Colon (tissue), 2 donors: ENCODE results near the gene OSBPL10.

Experiments used
- FAIRE-seq: peaks from 2 replicates; lab custom pipeline; 2012; peaks lifted over from hg19 to GRCh38; lab: Jason Lieb, UNC
- donor health status: control.
- donor health status: control.

OSBPL10 gene

DNA sequence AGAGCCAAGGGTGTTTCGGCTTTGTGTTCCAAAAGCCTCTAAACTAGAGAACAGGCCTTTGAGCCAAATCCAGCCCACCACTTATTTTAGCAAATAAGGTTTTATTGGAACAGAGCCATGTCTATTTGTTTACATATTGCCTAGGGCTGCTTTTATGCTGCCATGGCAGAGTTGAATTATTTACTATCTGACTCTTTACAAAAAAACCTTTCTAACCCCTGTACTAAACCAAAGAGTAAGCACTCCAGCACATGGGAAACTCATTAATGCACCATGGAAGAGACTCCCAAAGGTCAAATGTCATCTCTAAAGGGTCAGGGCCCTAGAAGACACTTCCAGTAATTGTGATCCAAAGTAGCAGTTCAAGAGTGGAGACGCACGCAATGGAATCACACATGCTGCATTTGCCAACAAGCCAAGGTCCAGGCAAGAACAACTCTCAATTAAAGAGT lies 22.3 kb downstream of the OSBPL10 start:
- FAIRE-seq: no peak

DNA sequence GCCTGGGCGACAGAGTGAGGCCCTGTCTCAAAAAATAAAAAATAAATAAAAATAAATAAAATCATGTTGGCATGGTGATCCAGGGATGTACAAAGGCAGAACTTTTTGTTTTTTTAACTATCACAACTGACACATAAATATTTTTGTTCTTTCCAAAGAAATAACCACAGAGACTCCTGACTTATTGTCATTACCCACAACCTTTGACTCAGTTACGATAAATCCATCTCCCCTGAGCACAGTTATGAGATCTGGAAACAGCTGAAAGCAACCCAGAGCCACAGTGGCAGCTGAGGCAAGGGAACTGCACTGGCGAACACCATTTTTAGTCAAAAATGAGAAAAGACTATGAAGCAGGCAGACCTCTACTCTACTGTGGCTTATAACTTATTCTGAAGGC lies 24.0 kb downstream of the OSBPL10 start:
- no peak for FAIRE-seq

DNA sequence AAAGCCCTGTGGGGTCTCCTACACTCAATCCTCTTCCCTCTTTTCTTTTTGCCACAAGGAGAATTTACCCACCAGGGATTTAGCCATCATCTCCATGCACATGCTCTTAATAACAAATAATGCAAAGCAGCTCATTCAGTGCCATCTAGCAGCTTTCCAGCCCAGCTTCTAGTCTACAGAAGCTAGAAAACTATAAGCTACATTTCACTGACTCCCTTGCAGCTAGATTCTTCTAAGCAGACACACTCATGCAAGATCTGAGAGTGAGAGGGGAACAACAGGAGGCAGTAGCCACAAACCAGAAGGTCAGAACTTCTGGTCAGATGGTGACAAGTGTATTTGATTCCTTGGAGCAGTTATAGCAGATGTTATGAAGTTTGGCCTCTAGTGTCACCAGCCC lies 25.5 kb downstream of the OSBPL10 start:
- no peak for FAIRE-seq

DNA sequence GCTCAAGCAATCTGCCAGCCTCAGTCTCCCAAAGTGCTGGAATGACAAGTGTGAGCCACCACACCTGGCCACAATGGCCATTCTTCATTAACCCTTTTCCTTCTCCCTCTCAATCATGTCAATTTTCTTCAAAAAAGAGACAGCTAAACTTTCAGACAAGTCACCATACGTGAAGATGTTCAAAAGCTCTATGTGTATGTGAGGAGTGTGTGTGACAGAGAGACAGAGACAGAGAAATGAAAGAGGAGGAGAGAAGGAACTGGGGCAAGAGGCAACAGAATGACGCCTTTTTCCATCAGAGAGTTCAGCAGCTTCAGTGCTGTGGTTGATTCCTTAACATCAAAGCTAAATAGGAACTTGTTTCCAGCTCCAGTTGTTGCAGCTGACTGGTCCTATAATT lies 27.4 kb downstream of the OSBPL10 start:
- no peak for FAIRE-seq

DNA sequence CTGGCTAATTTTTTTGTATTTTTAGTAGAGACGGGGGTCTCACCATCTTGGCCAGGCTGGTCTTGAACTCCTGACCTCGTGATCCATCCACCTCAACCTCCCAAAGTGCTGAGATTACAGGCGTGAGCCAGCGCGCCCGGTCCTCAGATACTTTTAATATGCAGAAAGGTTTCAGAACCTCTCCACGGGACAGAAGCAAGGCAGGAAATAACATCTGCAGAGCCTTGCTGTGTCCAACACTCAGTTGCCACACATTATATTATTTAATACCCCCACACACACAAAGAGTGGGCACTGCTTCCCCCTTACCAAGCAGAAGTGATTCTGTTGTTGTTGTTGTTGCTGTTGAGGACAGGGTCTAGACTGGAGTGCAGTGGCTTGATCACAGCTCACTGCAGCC lies 28.0 kb downstream of the OSBPL10 start:
- no peak for FAIRE-seq

DNA sequence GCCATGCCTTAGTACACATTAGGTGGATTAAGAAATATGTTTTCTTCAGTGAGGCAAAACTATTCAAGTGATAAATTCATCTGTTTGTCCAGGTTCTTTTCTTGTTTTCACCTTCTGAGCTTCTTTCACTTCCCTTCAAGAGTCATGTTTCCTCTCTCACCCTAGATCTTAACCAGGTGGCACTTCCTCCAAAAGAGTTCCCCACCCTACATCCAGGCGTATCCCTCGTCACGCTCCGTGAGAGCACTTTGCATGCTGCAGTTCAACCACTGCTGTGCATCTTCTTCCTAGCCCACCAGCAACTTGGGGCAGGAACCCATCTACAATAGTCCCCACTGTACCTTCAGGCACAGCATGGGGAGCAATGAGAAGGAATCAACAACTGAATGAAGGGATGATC lies 28.9 kb downstream of the OSBPL10 start:
- FAIRE-seq: no peak

DNA sequence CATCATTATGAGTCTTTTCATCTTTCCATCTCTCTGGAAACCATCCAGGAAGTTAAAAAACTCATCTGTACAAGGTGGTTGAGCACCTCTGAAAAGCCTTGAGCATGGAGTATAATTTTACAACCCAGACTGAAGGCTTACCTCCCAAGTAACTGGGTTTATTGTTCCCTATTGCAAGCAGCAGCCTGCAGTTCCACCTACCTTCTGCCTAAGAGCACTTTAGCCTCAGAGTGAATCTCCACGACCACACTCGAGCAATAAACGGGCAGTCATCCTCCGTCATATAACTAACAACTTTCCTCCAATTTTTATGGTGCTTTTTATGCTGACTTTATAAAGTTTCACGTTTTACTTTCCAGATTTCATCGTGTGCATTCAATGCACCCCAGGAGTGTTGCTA lies 32.8 kb downstream of the OSBPL10 start:
- no peak for FAIRE-seq

DNA sequence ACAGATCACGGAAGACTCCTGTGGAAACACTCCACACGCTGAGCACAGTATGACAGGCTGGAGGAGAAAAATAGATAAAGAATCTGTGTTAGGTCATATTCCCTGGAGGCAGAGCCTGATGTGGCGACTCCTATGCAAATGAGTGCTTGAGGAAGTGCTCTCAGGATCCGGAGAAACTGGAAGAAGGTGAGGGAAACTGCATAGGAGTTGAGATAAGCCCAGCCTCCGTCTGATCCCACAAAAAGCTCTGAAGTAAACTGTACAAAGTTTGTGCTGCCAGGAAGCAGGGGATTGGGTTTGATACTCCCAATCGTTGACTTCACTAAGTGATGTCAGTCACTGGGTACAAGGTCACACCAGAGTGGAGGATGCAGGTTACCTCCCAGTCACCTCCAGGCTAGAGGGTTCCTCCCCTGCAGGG lies 33.4 kb downstream of the OSBPL10 start:
- FAIRE-seq: no peak

DNA sequence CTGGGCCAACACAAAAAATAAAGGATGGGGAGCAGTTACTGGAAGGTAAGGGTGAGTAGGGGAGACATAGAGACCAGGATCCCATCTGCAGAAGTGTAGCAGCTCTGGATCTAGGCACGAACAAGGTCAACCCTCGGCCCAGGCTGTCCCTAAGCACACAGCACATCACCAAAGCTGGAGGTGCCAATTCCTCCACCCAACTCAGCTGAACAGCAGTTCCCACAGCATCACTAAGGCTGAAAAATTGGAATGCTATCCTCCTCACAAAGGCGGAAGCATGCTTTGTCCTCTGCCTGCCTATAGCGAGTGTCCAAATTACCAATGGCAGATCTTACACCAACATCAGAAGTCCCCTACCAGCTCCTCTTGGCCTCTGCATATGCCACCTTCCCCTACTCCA lies 33.9 kb downstream of the OSBPL10 start:
- no peak for FAIRE-seq

DNA sequence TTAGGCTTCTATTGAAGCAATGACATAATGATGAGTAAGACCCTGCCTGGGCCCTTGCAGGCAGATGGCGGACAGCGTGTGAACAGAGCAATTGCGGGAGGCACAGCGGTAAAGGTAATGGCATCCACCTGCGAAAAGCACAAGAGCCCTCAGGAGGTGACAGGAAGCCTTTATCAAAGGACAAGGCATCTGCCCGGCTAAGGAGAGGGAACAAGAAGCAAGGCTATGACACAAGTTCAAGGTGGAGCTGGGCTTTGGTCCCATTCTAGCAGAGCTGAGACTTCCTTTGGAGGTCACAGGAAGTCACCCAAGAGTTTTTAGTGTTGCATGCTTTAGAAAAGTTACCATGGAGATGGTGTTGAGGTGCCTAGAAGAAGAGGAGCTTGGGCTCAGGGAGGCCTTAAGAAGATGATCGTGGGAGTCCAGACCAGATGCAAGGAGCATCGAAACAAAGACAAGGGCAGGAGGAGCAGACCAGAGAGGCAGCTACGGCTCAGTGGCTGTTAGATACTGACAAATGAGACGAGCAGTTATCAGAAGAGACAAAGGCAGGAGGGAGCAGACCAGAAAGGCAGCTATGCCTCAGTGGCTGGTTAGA lies 34.5 kb downstream of the OSBPL10 start:
- FAIRE-seq: no peak

DNA sequence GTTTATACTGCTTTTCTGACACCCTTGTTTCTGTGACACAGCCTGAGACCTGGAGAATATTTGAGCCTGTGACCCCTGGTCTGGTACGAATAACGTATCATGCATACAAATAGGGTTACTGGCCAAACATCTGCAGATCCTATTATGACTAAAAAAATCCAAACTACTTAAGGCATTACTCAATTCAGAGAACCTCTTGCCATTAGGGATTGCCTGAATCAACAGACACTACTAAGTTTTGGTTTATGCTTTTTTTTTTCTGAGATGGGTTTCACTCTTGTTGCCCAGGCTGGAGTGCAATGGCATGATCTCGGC lies 35.4 kb downstream of the OSBPL10 start:
- FAIRE-seq: no peak

DNA sequence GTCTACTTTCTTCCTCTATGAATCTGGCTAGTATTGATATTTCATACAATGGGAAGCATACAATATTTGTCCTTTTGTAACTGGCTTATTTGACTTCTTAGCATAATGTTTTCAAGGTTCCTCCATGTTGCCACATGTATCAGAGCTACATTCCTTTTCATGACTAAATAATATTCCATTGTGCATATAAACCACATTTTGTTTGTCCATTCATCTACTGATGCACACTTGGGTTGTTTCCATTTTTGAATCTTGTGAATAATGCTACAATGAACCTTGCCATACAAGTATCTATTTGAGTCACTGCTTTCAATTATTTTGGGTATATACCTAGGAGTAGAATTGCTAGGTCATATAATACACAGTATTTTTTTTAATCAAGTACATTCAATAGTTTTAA lies 38.0 kb downstream of the OSBPL10 start:
- no peak for FAIRE-seq

DNA sequence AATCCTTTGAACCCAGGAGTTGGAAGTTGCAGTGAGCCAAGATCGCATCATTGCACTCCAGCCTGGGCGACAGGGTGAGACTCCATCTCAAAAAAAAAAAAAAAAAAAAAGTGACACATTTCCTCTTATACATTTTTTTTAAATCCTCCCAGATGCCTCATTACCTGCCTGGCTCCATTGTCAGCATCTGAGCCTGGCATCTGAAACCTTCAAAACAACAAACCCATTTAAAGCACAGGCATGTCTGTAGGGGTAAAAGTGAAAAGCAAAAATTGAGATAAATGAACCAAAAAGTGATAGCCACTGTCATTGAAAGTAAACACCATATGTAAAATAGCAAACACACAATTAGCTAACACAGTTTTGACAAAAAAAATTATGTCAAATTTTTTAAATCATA lies 38.6 kb downstream of the OSBPL10 start:
- FAIRE-seq: no peak

DNA sequence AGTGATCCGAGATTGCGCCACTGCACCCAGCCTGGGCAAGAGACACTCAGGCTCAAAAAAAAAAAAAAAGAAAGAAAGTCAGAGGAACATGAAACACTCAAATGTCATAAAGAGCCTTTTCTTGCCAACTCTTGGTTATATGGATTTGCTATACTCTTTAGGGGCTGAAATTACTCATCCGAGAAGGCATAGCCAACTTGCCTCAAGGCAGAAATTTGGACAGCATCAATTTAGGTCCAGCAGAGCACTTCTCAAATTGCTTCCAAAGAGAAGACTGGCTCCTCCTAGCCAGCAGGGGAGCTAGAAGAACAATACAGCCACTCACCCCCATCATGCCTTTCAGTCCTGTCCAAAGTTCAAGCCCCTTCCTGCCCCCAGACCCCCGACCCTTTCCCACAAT lies 43.8 kb downstream of the OSBPL10 start:
- no peak for FAIRE-seq

DNA sequence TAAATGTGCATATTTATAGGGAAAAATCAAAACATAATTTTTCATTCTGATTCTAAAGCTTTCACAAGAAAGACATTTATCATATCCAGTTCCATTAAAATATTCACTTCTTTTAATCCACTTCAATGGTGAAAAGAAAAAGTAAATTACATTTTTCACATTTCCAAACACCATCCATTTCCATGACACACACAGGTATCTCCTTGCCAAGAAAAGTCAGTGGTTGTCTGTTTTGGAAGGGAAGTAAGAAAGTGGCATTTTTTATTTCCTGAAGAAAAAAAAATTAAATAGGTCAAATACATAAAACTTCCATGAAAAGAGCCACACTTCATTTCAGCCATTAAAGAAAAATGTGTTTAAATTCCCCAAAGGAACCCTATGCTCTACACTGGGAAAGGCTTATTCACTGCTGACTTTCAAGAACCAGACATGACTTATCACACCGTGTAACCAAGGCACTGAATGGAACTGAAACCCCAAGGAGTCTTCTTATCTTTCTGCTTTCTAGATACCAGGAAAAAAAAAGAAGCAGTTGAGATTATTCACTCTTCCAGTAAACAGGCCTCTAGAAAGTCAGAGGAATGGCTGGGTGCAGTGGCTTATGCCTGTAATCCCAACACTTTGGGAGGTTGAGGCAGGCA lies 44.5 kb downstream of the OSBPL10 start:
- no peak for FAIRE-seq

DNA sequence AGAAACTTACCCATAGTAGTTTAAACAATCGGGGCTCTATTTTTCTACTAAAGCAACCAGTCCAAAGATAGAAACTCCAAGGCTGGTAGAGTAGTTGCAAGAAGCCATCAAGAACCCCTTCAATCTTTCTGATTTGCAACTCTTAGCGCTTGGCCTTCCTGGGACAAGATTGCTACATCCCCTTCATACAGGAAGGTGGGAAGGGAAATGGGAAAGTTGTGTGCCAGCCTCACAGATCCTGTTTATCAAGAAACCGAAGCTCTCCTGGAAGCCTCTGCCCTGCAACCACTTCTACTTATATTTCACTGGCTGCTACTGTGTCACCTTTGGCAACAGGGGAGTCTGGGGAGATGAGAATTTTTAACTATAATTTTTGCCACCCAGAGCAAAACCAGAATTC lies 46.2 kb downstream of the OSBPL10 start:
- no peak for FAIRE-seq

DNA sequence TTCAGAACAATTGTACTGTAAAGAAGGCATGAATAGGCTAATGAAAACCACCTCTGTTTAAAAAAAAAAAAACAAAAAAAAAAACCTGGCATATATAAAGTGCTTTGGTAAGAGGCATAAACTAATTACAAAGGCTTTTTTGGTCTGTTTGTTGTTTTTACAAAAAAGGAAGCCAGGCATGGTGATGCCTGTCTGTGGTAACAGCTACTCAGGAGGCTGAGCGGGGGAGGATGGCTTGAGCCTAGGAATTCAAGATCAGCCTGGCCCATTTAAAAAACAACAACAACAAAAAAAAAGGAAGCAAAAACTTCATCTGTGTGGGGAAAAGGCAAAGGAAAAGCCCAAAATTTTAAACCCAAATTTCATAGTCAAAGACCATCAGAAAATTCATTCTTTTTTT lies 47.0 kb downstream of the OSBPL10 start:
- no peak for FAIRE-seq

DNA sequence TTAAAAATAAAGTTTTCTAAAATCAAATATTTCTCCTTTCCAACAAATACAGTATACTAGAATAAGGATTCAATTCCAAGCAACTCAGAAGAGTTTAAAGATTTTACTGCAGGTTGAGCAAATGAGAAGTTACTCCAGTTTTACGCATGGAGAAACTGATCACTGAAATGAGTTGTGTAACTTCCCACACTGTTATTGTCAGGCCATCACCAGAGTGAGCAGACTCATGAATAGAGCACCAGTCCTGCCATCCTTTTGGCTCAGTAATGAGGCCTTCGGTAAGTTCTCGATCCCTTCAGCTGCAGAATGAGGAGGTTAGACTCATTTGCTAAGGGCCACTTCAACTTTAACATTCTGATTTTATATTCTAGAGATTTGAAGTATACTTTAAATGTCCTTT lies 48.1 kb downstream of the OSBPL10 start:
- FAIRE-seq: no peak

DNA sequence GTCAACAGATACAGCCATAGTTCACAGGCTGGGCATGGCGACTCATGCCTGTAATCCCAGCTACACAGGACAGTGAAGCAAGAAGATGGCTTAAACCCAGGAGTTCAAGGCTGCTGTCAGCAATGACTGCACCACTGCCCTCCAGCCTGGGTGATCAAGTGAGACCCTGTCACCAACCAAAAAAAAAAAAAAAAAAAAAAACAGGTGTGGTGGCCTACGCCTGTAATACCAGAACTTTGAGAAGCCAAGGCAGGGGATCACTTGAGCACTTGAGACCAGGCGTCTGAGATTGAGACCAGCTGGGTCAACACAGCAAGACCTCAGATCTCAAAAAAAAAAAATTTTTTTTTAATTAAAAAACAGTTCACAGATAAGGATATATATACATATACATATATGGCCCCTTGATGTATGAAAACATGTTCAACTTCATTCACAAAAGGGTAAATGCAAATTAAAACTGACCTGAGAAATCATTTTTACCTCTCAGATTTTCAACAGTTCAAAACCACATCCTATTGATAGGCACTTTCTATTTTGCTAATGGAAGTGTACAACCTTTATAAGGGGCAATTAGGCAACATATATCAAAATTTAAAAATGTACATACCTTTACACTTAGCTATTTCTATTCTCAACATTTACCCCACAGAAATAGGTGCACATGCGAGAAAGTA lies 51.1 kb downstream of the OSBPL10 start:
- FAIRE-seq: no peak

DNA sequence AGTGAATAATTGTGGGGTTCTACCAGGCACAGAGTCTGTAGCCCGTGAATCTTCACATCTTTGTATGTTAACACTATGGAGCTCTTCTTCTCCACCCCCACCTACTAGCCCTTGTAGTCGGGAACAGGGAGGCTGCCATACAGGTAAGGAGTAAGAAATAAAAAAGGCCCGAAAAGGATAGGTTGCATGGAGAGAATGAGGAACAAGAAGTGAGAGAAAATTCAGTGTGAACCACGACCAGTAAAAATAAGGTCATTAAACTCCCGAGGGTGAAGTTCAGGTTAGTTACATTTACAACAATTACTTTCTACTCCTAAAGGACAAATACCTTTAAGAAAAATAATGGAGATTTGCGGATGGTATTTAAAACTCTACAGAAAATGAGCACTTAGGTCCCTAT lies 53.3 kb downstream of the OSBPL10 start:
- FAIRE-seq: no peak

DNA sequence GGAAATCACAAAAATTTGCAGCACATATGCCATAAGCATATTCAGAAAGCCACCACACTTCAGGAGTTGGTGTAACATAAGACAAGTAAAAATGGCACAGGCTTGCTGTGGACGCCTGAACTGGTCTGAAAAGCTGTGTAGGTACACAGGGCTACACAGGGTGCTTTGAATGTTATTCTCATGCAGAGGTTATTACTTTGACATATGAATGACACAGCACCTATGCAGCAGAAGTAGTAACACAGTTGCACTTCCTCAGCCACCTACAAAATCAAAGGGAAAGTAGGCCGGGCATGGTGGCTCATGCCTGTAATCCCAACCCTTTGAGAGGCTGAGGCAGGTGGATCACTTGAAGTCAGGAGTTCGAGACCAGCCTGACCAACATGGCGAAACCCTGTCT lies 54.5 kb downstream of the OSBPL10 start:
- no peak for FAIRE-seq

DNA sequence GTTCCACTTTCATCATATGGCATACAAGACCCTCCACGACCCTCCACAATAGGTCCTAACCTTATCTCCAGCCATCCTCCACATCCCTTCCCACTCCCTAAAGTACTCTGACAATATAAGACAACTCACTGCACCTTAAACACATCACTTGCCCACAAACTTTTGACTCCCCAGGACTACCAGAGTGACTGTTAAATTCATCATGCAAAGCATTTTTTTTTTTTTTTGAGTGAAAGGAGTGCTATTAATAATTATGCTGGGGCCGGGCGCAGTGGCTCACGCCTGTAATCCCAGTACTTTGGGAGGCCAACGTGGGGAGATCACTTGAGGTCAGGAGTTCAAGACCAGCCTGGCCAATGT lies 55.8 kb downstream of the OSBPL10 start:
- no peak for FAIRE-seq

DNA sequence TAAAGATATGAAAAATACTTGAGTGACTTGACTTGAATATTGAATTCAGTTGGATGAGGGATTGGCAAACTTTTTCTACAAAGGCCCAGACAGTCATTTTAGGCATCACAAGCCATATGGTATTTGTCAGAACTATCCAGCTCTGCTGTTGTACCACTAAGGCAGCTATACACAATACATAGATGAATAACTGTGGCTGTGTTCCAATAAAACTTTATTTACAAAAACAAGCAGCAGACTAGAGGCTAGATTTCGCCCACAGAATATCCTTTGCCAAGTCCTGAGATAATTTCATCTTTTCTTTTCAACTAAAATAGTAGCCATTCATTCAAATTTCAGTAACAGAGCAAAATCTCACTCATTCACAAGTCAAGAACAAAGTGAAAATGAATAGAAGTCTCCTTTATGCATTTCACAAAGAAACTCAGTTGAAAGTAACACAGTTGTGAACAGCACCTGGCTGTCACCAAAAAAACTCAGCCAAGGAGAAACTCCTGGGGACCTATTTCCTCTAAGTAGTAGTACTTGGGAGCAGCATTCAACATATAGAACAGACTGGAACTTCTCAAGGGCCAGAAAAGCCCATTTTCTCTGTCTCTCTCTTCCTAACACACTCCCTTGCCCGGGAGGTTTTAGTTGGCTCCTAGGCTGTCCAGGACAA lies 56.3 kb downstream of the OSBPL10 start:
- no peak for FAIRE-seq

DNA sequence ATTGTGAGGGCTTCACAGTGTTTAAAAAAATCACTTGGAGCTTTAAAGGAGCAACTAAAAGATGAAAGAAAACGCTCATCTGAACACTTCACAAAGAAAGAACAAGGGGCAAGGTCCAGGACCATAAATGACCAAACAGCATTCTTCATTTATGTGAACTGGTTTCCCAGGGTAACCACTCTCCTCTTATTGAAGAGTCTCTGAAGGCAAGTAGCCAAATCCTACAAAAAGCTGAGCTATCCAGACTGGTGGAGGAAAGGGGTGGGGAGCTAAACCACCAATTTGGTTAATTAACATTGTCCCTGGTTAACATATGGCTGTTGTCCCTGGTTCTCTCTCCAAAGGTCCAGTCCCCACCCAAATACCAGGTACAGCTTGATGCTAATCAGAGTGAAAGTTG lies 58.1 kb downstream of the OSBPL10 start:
- FAIRE-seq: no peak
